ENCODE results near the gene RNF20. TPM values are rescaled to one million over a fixed set of nuclear protein-coding genes. Genes with fewer than 3 reads are reported as not detected.
"Not testable (repeated sequence)": the region's sequence is repeated elsewhere in the genome, so short reads cannot be mapped to it uniquely, and the experiment has no call there.

Gene RNF20
- total and polyA plus RNA-seq, 2 donors (not counting 1 experiment from before 2014, with no cell fraction given) = 5.7 to 56.4 TPM

GRCh38 chr9:101586651-101587050, 53.0 kb downstream of the RNF20 start:
- CTCF ChIA-PET = no interaction called here
- no peak for TF ChIP-seq CTCF (IDR thresholded peaks at IDR 0.05)
- no peak for TF ChIP-seq EZH2 (IDR thresholded peaks at IDR 0.05; ENCODE audit: borderline replicate concordance, insufficient read depth, low read depth, low read length, poor library complexity, severe bottlenecking)
- no peaks in the 10 kb centered on the region for H3K9me3 ChIP-seq (ENCODE audit: control extremely low read depth in 1 of 3, control insufficient read depth in 2 of 3, insufficient read depth in 1 of 3, low read length in 2 of 3)
- ATAC-seq (ENCODE audit: low read depth) = no peak
- no peak overlapping the region for H2AFZ ChIP-seq (ENCODE audit: insufficient read depth, low read depth, low read length, poor library complexity, severe bottlenecking)
- H3K4me1 Mint-ChIP-seq = no peaks in the 10 kb centered on the region
- no peaks in the 10 kb centered on the region for H4K20me1 ChIP-seq (ENCODE audit: control insufficient read depth, insufficient read depth, low read length, poor library complexity, severe bottlenecking)
- no peaks in the 10 kb centered on the region for H3K4me1 ChIP-seq (ENCODE audit: control insufficient read depth in 2 of 2, insufficient read depth in 2 of 2, low read length in 2 of 2)
- no peak overlapping the region for H3K27ac Mint-ChIP-seq
- POLR2A ChIA-PET = no interaction called here
- no peak for DNase-seq
- H3K4me3 Mint-ChIP-seq = no peak overlapping the region
- no peak overlapping the region for H3K4me2 ChIP-seq (replicated peaks; ENCODE audit: low read depth, low read length, poor library complexity, severe bottlenecking)
- no peak overlapping the region for H3K4me3 ChIP-seq (ENCODE audit: control extremely low read depth in 1 of 5, extremely low read depth in 1 of 5, insufficient read depth in 1 of 5, low read depth in 2 of 5, low read length in 4 of 5)
- no peaks in the 10 kb centered on the region for H3K9me3 Mint-ChIP-seq (ENCODE audit: insufficient read depth)
- intact Hi-C loops (cut with micrococcal nuclease) = no loop called here
- no peak overlapping the region for H3K9ac ChIP-seq (ENCODE audit: low read length)
- no peaks in the 10 kb centered on the region for H3K27me3 ChIP-seq (replicated peaks in 1 of 4; ENCODE audit: control extremely low read depth in 1 of 4, control insufficient read depth in 3 of 4, insufficient read depth in 4 of 4, low read length in 3 of 4)
- 90% methylated on average over 3 of the region's 5 CpGs for WGBS (ENCODE audit: insufficient coverage)
- H3K36me3 ChIP-seq (replicated peaks in 1 of 2; ENCODE audit: control extremely low read depth in 1 of 2, control insufficient read depth in 1 of 2, extremely low read depth in 1 of 2, insufficient read depth in 2 of 2, low read length in 1 of 2) = no peaks in the 10 kb centered on the region
- H3K27me3 Mint-ChIP-seq = peaks cover 9% of the 10 kb centered on the region
- H3K79me2 ChIP-seq (ENCODE audit: control insufficient read depth, insufficient read depth, low read length) = no peaks in the 10 kb centered on the region
- H3K27ac ChIP-seq (ENCODE audit: low read length in 2 of 2) = no peak overlapping the region

DNA sequence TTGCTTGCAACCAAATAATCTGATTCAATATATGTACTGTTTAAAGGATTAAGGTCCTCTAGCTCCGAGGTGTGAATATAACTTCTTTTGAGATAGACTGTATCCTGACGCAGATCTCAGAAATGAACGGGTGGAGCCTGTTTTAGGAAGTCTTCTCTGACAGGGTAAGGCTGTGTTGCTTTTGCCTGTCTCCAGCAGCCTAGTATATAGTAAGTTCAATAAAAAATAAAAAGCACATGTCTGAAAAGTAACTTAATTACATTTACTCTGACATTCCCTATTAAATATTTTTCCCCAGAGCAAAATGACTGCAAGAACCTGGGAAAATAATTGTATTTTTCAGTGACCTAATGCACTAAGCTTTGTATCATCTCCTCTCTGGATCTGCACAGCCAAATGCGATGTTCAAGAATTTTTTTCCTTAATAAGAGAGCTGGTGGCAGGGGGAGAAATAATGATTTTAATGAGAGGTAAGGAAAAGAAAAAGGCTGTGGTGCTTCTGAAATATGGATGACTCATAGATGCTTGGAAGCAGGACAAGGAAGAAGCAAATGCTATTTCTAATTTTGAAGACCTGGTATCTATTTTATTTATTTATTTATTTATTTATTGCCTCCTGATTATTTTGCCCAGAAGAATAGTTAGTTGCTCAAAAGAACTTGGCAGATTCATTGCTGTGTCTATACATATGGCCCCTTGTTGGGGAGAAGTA, 53.8 kb downstream of the RNF20 start:
- intact Hi-C loops (cut with micrococcal nuclease) = no loop called here
- Histone ChIP-seq H3K4me2 (replicated peaks; ENCODE audit: low read depth, low read length, poor library complexity, severe bottlenecking) (no peak overlapping the region), H3K36me3 (replicated peaks in 1 of 2; ENCODE audit: control extremely low read depth in 1 of 2, control insufficient read depth in 1 of 2, extremely low read depth in 1 of 2, insufficient read depth in 2 of 2, low read length in 1 of 2) (no peaks in the 10 kb centered on the region), H3K4me1 (ENCODE audit: control insufficient read depth in 2 of 2, insufficient read depth in 2 of 2, low read length in 2 of 2) (no peaks in the 10 kb centered on the region), H3K4me3 (ENCODE audit: control extremely low read depth in 1 of 5, extremely low read depth in 1 of 5, insufficient read depth in 1 of 5, low read depth in 2 of 5, low read length in 4 of 5) (no peak overlapping the region), H3K27ac (ENCODE audit: low read length in 2 of 2) (no peak overlapping the region), H2AFZ (ENCODE audit: insufficient read depth, low read depth, low read length, poor library complexity, severe bottlenecking) (no peak overlapping the region), H3K9me3 (ENCODE audit: control extremely low read depth in 1 of 3, control insufficient read depth in 2 of 3, insufficient read depth in 1 of 3, low read length in 2 of 3) (no peaks in the 10 kb centered on the region), H3K9ac (ENCODE audit: low read length) (no peak overlapping the region), H3K27me3 (replicated peaks in 1 of 4; ENCODE audit: control extremely low read depth in 1 of 4, control insufficient read depth in 3 of 4, insufficient read depth in 4 of 4, low read length in 3 of 4) (no peaks in the 10 kb centered on the region), H3K79me2 (ENCODE audit: control insufficient read depth, insufficient read depth, low read length) (no peaks in the 10 kb centered on the region), H4K20me1 (ENCODE audit: control insufficient read depth, insufficient read depth, low read length, poor library complexity, severe bottlenecking) (no peaks in the 10 kb centered on the region)
- H3K4me1 Mint-ChIP-seq = no peaks in the 10 kb centered on the region
- ChIA-PET POLR2A (no interaction called here), CTCF (no interaction called here)
- peaks cover 7% of the 10 kb centered on the region for H3K27me3 Mint-ChIP-seq
- H3K4me3 Mint-ChIP-seq = no peak overlapping the region
- TF ChIP-seq CTCF (IDR thresholded peaks at IDR 0.05) (no peak), EZH2 (IDR thresholded peaks at IDR 0.05; ENCODE audit: borderline replicate concordance, insufficient read depth, low read depth, low read length, poor library complexity, severe bottlenecking) (no peak)
- no peak overlapping the region for H3K27ac Mint-ChIP-seq
- WGBS (ENCODE audit: insufficient coverage) = no CpG with 5 or more reads among the region's 4 CpGs
- DNase-seq (no peak), ATAC-seq (ENCODE audit: low read depth) (no peak)
- H3K9me3 Mint-ChIP-seq (ENCODE audit: insufficient read depth) = no peaks in the 10 kb centered on the region

DNA sequence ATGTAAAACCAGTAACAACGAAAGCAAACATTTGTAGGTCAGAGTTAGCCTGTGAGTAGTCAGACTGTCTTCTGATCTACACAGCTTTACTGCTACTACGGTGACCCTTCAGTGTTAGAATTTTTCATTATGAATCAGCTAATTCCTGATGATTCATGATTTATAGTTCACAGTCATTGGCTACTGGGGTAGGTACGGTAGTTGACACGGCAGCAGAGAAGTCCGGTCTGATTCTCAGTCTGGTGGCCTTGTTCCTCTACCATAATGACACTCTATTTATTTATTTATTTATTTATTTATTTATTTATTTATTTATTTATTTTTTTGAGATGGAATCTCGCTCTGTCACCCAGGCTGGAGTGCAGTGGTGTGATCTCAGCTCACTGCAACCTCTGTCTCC, 56.4 kb downstream of the RNF20 start:
- POLR2A ChIA-PET; H3K27me3 ChIP-seq (replicated peaks in 1 of 4; ENCODE audit: control extremely low read depth in 1 of 4, control insufficient read depth in 3 of 4, insufficient read depth in 4 of 4, low read length in 3 of 4); H3K4me3 ChIP-seq (ENCODE audit: control extremely low read depth in 1 of 5, extremely low read depth in 1 of 5, insufficient read depth in 1 of 5, low read depth in 2 of 5, low read length in 4 of 5); H3K27ac Mint-ChIP-seq; intact Hi-C loops (cut with micrococcal nuclease); CTCF ChIA-PET; H3K4me2 ChIP-seq (replicated peaks; ENCODE audit: low read depth, low read length, poor library complexity, severe bottlenecking); H3K27ac ChIP-seq (ENCODE audit: low read length in 2 of 2); H3K9me3 Mint-ChIP-seq (ENCODE audit: insufficient read depth); H3K4me3 Mint-ChIP-seq; H4K20me1 ChIP-seq (ENCODE audit: control insufficient read depth, insufficient read depth, low read length, poor library complexity, severe bottlenecking); H3K36me3 ChIP-seq (replicated peaks in 1 of 2; ENCODE audit: control extremely low read depth in 1 of 2, control insufficient read depth in 1 of 2, extremely low read depth in 1 of 2, insufficient read depth in 2 of 2, low read length in 1 of 2); H3K9me3 ChIP-seq (ENCODE audit: control extremely low read depth in 1 of 3, control insufficient read depth in 2 of 3, insufficient read depth in 1 of 3, low read length in 2 of 3); H3K79me2 ChIP-seq (ENCODE audit: control insufficient read depth, insufficient read depth, low read length); H3K9ac ChIP-seq (ENCODE audit: low read length); DNase-seq; H2AFZ ChIP-seq (ENCODE audit: insufficient read depth, low read depth, low read length, poor library complexity, severe bottlenecking); H3K4me1 ChIP-seq (ENCODE audit: control insufficient read depth in 2 of 2, insufficient read depth in 2 of 2, low read length in 2 of 2); H3K4me1 Mint-ChIP-seq; ATAC-seq (ENCODE audit: low read depth): not testable (repeated sequence)
- no CpG with 5 or more reads among the region's 6 CpGs for WGBS (ENCODE audit: insufficient coverage)
- peaks cover 16% of the 10 kb centered on the region for H3K27me3 Mint-ChIP-seq
